SK-N-SH (cell line): ENCODE measurements around the gene AREG.

Source experiments
- ELF1 ChIP-seq: IDR thresholded peaks from 2 replicates; pipeline ENCODE4 v1.4.0; 2012
- EP300 ChIP-seq, 2 experiments: IDR thresholded peaks; 2 replicates each; pipeline versions ENCODE4 v1.4.0 to v1.6.1; 2012; ENCODE audit warnings: borderline replicate concordance in 1 of 2, low read depth in 1 of 2, low read length in 1 of 2
- MEF2A ChIP-seq: IDR thresholded peaks from 2 replicates; pipeline ENCODE4 v1.4.0; 2012; ENCODE audit warnings: low read depth, borderline replicate concordance
- POLR2AphosphoS5 ChIP-seq: IDR thresholded peaks from 2 replicates; pipeline ENCODE4 v1.6.1; 2012; ENCODE audit warnings: low read depth, low read length
- RFX5 ChIP-seq: IDR thresholded peaks from 2 replicates; pipeline ENCODE4 v1.6.1; 2012; ENCODE audit warnings: mild to moderate bottlenecking, improper control_type of control experiment, low read length
- SIN3A ChIP-seq: IDR thresholded peaks from 2 replicates; pipeline ENCODE4 v1.6.1; 2012; ENCODE audit warnings: low read depth, mild to moderate bottlenecking, low read length, moderate library complexity, borderline replicate concordance
- TAF1 ChIP-seq: IDR thresholded peaks from 2 replicates; pipeline ENCODE4 v1.6.1; 2012; ENCODE audit warnings: low read depth, mild to moderate bottlenecking, low read length, moderate library complexity, borderline replicate concordance
- TF ChIP-seq, protein P1 (sequence below): fragments of 200-600 bp; sonication (generic); IDR thresholded peaks from 2 replicates; pipeline ENCODE4 v1.6.1; 2017; ENCODE audit warnings: antibody characterized with exemption, mild to moderate bottlenecking, moderate library complexity
- TF ChIP-seq, protein P2 (sequence below): IDR thresholded peaks from 2 replicates; pipeline ENCODE4 v1.4.0; 2012; ENCODE audit warnings: low read depth

DNA sequence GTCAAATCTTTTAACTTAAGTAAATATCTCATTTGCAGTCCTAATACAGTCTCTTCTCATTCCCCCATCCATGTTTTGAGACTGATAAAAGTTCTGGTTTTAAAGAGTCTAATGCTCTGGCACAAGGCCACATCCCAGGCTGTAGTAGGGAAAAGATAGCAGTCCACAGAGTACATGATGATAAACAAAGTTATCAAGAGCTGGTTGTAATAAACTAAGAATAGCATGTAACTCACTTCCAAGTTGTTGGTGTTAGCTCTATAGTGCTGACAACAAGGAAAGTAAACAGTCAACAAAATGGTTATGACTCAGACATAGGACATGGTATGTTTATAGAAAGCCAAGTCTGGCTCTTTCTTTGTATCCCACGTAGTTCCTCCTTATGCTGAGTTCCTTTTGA lies 21.8 kb upstream of the AREG start:
- no peak for TF ChIP-seq POLR2AphosphoS5
- TF ChIP-seq MEF2A: no peak
- no peak for TF ChIP-seq RFX5
- TF ChIP-seq, protein P1, sequence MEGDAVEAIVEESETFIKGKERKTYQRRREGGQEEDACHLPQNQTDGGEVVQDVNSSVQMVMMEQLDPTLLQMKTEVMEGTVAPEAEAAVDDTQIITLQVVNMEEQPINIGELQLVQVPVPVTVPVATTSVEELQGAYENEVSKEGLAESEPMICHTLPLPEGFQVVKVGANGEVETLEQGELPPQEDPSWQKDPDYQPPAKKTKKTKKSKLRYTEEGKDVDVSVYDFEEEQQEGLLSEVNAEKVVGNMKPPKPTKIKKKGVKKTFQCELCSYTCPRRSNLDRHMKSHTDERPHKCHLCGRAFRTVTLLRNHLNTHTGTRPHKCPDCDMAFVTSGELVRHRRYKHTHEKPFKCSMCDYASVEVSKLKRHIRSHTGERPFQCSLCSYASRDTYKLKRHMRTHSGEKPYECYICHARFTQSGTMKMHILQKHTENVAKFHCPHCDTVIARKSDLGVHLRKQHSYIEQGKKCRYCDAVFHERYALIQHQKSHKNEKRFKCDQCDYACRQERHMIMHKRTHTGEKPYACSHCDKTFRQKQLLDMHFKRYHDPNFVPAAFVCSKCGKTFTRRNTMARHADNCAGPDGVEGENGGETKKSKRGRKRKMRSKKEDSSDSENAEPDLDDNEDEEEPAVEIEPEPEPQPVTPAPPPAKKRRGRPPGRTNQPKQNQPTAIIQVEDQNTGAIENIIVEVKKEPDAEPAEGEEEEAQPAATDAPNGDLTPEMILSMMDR: no peak
- no peak for TF ChIP-seq EP300 (IDR thresholded peaks at IDR 0.05; ENCODE audit: borderline replicate concordance in 1 of 2, low read depth in 1 of 2, low read length in 1 of 2)
- no peak for TF ChIP-seq TAF1
- TF ChIP-seq, protein P2, sequence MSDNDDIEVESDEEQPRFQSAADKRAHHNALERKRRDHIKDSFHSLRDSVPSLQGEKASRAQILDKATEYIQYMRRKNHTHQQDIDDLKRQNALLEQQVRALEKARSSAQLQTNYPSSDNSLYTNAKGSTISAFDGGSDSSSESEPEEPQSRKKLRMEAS: no peak
- TF ChIP-seq ELF1: no peak
- TF ChIP-seq SIN3A: no peak
